ENCODE data around the gene FAM81B.

The FAM81B gene

GRCh38 chr5:95403996-95404395, 12.8 kb downstream of the FAM81B start:
- no peak for DNase-seq (ENCODE audit: low read depth)

DNA sequence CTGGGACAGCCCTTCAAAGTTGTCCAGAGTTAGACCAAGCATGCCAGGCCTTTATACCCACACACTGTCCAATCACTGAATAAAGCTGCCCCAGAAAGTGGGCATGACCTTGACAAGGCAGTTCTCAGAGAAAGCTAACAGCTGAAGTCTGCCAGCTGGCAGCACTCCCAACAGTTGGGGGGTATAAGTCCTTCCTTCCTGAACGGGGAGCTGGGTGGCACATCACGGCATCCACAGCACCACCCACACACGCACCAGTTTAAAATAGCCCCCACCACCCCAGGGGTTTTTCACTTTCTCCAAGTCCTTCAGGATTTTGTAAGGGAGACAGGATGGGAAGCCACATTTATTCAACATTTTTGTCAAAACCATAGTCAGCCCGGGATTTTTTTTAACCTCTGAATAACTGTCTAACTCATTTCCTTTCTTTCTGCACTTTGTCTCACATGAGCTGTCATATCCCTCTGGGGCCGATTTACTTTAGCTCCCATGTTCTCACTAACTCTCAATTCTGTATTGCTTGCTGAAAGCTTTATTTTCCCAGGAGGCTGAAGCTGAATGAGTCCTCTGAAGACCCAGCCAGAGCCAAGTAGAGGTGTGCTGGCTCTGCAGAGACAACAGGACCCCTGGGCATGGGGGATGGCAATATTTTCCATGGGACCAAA, 15.4 kb downstream of the FAM81B start:
- DNase-seq (ENCODE audit: low read depth) = no peak

DNA sequence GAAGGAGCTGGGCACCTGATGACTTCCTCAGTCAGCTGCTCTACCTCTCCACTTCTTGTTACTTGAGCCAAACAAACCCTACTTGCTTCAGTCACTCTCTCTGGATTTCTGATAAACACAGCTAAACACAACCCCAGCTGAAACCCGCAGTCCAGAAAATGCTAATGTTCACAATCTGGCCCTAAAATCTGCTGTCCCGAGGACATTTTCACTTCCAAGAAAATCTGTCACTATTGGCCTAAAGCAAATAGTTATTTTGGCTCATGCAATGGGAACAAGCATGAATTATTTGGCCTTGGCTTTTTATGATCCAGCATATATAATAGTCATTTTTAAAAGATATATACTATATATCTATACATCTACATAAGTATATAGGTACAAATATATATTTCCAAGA, 19.1 kb downstream of the FAM81B start:
- DNase-seq (ENCODE audit: low read depth) = no peak

GRCh38 chr5:95411474-95411873, 20.3 kb downstream of the FAM81B start:
- no peak for DNase-seq (ENCODE audit: low read depth)

DNA sequence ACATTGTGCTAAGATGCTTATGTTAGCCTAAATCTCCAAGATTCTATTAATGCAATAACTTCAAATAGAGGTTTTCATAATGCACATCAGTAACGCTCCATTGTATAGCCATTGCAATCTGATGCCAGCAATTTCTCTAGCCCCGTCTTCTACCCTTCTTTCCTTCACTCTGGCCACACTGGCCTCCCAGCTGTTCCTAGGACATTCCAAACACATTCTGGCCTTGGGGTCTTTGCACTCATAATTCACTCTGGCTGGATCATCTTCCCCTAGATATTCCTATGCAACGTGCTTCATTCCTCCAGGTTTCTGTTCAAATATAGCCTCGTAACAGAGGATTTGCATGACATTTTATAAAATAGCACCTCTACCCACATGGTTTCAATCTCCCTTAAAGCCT, 23.3 kb downstream of the FAM81B start:
- no peak for DNase-seq (ENCODE audit: low read depth)

- DNase-seq (ENCODE audit: low read depth) = no peak
These were observed 26.8 kb downstream of the FAM81B start for GRCh38 chr5:95417971-95418370.

DNA sequence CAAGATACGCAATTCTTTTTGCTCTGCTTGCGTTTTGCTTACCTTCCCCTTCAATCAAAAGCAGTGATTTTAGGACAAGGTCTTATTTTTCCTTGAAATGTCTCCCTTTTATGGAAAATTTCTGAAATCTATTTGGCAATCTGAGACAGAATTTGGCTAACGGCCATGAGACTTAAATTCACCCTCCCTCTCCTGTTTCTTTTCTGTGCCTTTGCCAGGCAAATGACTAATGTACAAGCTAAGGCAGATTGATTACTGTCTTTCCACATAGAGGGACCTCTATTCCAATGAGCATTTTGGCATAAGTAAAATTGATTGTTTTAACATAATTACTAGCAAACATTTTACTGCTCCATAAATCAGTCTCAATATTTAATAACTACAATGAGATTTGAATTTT, 31.7 kb downstream of the FAM81B start:
- DNase-seq (ENCODE audit: low read depth) = no peak

DNA sequence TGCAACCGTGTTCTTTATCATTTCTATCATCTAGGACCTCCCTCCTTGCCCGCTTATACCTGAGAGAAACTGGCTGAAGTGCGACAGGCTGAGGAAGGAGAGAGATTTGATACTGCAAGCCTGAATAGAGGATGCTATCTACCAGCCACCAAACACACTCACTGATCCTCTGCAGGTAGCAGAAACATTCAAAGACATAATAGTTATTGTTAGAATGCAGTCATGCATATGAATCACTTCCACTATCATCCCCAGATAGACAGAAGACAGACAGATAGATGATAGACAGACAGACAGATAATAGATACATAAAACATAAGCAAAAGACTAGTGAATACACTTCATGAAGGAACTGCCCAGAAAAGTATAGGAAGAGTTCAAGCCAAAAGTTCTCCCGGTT, 32.9 kb downstream of the FAM81B start:
- no peak for DNase-seq (ENCODE audit: low read depth)

DNA sequence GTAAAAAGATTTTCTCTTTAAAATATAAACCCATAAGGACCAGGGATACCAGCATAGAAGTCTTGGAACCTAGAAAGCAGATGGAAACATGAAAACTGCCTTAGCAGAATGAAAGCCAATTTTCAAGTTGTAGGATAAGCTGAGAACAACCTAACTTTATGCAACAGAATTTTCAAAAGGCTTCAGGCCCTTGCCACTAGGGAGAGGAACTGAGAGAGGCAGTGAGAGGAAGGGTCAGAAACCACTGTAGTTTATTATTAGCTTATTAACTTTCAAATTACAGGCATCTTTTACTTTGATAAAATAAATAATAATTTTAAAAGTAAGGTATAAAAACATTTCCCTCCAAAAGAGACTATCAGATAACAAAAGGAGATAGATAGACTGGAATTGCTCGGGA, 33.4 kb downstream of the FAM81B start:
- no peak for DNase-seq (ENCODE audit: low read depth)

DNA sequence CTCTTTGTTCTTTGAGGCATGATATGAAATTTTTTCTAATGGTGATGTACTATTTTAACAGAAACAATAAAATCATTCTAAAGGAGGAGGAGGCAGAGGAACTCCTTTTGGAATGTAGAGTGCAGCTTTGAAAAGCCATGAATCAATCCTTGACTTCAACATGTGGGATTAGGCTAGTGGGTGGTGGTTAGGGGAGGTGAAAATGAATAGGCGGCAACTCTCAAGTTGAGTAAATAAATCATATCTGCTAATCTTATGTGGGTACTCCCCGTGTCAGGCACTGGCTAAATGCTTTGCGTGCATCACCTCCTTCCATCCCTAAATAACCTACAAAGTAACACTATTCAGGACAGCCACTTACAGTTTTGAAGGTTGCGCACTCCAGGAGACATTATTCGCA, 35.1 kb downstream of the FAM81B start:
- DNase-seq (ENCODE audit: low read depth) = no peak

DNA sequence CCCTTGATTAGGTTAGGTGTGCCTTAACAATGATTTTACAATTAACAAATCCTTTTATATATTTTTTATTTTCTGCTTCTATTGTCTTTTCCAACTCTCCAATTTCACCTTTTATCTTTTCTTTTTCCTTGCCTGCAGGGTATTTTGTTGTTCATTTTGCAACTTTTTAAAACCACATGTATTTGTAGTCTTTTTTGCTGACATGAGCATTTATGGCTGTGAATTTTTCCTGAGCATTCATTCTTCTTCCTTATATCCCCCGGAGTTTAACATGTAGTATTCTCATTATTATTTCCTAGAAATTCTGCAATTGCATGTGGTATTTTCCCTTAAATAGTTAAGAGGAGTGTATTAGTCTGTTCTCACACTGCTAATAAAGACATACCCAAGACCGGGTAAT, 41.6 kb downstream of the FAM81B start:
- DNase-seq (ENCODE audit: low read depth) = no peak

- DNase-seq (ENCODE audit: low read depth) = no peak
These were observed 48.8 kb downstream of the FAM81B start for GRCh38 chr5:95439801-95440493.

DNA sequence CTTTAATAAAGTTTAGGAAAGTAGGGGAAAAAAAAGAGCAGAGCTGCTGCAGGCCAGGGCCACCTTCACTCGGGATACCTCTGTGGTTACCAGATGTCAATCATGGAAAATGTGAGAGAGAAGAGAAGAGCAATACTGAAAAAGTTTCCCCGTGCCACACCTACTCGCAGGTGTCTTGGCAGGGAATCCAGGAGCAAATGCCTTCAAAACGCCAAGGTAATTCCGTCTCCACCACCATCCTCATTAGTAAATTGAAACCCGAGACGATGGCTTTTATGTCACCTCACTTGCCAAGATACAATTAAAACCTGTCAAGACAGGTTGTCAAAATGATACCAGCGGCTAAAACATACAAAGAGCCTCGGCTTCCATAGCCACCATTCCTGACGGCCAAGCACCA, 49.7 kb downstream of the FAM81B start:
- no peak for DNase-seq (ENCODE audit: low read depth)

GRCh38 chr5:95441636-95442035, 50.5 kb downstream of the FAM81B start:
- DNase-seq (ENCODE audit: low read depth) = no peak

DNA sequence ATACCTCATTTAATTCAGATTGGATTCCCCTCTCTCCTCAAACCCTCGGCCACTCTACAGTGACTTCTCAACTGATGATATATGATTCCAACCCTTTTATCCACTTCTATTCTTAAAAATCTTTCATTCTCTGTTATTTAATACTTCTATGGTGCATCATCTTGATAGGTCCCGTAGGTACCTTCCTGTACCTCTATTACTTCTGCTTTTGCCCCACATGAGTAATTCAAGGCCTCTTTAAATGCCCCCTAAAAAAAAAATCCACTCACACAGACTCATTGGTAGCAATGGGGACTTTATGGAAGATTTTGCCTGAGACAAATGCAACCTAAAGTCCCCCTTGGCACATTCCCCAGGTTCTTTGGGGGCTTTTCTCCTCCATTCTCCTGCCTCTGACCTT, 54.3 kb downstream of the FAM81B start:
- DNase-seq (ENCODE audit: low read depth) = no peak

GRCh38 chr5:95445995-95446394, 54.8 kb downstream of the FAM81B start:
- DNase-seq (ENCODE audit: low read depth) = no peak

- DNase-seq (ENCODE audit: low read depth) = no peak
These were observed 55.5 kb downstream of the FAM81B start for GRCh38 chr5:95446560-95447221.

DNA sequence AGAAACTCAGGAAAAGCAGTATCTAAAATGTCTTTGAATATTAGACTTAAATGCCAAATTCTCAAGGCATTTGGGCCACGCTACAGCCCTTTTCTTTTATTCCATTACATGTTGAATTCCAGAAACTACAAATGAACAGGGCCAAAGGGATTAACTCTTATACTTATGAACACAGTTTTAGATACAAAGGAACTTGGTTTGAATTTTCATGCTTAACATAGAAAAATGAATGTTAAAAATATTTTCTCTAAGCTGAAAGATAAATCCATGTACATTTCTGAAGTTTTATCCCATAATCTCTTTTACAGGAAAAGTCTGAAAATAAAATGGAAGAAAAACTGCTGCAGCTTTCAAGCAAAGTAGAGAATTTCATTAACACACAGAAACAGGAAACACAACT, 56.8 kb downstream of the FAM81B start:
- no peak for DNase-seq (ENCODE audit: low read depth)

DNA sequence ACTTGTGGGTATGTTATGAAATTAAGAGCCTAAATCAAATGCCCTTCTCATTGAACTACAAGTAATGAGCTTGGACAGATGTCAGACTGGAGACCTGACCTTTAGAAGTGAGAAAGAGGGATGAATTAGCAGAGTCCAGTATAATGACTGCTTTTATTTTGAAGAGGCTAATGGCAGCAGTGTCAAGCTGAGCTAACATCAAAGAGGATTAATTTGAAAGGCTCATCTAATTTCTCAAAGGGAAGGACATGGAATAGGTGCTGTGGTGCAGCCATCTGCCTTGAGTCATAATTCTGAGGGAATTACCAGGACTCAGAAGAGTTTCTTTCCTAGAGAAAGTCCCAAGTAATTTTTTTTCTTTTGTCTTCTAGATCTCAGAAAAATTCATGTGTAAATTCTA, 57.6 kb downstream of the FAM81B start:
- DNase-seq (ENCODE audit: low read depth) = no peak

- DNase-seq (ENCODE audit: low read depth) = no peak
These were observed 58.3 kb downstream of the FAM81B start for GRCh38 chr5:95449460-95449859.

DNA sequence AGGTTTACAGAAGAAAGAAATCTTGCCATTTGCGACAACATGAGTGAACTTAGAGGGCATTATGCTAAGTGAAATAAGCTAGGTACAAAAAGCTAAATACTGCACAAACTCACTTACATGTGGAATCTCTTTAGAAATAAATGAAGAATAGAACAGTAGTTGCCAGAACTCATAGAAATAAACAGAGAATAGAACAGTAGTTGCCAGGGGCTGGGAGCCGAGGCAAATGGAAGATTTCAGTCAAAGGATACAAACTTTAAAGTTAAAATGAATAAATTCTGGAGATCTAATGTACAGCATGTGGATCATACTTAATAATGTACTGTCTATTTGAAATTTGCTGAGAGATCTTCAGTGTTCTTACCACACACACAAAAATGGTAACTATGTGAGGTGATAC, 63.4 kb downstream of the FAM81B start:
- DNase-seq (ENCODE audit: low read depth) = no peak

- DNase-seq (ENCODE audit: low read depth) = no peak
These were observed 69.5 kb downstream of the FAM81B start for GRCh38 chr5:95460665-95461064.

DNA sequence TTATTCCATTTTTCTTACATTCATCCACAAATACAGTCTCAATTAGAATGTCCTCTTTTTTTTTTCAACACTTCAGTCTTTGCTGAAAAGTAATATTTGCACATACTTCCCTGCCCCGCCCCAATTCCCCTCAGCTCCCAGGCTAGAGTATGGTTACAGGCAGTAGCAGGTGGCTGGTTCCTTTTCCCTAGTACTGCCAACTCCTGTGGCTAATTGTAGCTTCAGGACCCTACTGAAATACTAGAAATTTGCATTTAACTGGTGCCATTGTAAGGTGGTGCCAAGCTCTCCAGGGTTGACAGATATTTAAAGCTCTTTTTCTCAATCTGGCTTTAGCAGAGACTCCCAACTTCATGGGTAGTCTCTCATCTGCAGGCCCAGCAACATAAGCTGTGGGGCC, 80.3 kb downstream of the FAM81B start:
- no peak for DNase-seq (ENCODE audit: low read depth)

DNA sequence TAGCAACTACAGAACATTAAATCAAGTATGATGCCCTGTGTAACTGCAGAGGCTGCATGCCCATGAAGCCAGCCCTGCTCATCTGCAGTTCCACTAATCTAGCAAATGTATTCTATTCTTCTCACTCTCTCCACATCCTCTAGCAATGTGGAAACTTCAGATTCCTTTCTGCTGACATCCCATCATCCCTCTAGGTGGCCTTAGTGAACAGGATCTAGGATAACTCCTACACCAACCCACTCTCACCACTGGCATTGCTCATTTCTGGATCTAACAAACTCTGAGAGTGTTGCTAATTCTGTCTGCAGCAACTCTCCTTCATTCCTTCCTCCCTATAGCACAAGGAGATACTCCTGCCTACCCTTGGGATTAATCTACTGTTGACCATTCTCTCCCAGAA, 80.8 kb downstream of the FAM81B start:
- no peak for DNase-seq (ENCODE audit: low read depth)
